ENCODE data around the gene TULP4.
A peak's percentile ranks its signal among the peaks of the same experiment; 100 is the strongest.
"Not testable (repeated sequence)": the region's sequence is repeated elsewhere in the genome, so short reads cannot be mapped to it uniquely, and the experiment has no call there.

DNA sequence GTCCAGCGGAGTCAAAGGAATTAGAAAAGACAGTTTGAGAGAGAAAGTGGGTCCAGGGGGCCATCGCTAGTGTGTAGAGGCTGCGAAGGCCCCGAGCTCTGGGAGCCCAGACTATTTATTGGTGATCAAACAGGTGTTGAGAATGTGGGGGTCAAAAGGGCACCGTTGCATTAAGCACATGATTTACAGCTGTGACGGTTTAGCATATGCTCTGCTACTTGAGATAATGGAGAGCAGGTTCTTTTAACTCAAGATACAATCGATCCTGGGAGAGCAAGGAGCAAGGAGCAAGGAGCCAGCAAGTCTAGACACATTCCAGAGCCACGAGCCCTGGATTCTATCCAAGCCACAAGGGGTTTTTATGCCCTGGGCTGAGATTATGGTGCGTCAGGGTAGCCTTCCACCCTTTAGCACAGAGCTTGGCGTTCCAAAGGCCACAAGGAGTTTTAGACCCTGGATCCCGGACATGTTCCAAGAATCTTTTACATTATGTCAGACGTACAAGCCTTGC, 93.1 kb downstream of the TULP4 start:
- TF ChIP-seq, protein P1, sequence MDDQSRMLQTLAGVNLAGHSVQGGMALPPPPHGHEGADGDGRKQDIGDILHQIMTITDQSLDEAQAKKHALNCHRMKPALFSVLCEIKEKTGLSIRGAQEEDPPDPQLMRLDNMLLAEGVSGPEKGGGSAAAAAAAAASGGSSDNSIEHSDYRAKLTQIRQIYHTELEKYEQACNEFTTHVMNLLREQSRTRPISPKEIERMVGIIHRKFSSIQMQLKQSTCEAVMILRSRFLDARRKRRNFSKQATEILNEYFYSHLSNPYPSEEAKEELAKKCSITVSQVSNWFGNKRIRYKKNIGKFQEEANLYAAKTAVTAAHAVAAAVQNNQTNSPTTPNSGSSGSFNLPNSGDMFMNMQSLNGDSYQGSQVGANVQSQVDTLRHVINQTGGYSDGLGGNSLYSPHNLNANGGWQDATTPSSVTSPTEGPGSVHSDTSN (CRISPR knock-in tag; IDR thresholded peaks at IDR 0.05): not testable (repeated sequence)
- TF ChIP-seq ZNF2 (tag by site-specific recombination; IDR thresholded peaks at IDR 0.05); ZNF335 (tag by site-specific recombination; conservative IDR thresholded peaks at IDR 0.05); SP3 (tag by site-specific recombination; IDR thresholded peaks at IDR 0.05); ZNF777 (tag by site-specific recombination; IDR thresholded peaks at IDR 0.05; ENCODE audit: borderline replicate concordance); ZNF76 (tag by site-specific recombination; IDR thresholded peaks at IDR 0.05; ENCODE audit: borderline replicate concordance, low read depth); RBAK (tag by site-specific recombination; IDR thresholded peaks at IDR 0.05); ZNF19 (tag by site-specific recombination; IDR thresholded peaks at IDR 0.05; ENCODE audit: low read depth); ZNF473 (tag by site-specific recombination; IDR thresholded peaks at IDR 0.05): not testable (repeated sequence)
- TF ChIP-seq, protein P2, sequence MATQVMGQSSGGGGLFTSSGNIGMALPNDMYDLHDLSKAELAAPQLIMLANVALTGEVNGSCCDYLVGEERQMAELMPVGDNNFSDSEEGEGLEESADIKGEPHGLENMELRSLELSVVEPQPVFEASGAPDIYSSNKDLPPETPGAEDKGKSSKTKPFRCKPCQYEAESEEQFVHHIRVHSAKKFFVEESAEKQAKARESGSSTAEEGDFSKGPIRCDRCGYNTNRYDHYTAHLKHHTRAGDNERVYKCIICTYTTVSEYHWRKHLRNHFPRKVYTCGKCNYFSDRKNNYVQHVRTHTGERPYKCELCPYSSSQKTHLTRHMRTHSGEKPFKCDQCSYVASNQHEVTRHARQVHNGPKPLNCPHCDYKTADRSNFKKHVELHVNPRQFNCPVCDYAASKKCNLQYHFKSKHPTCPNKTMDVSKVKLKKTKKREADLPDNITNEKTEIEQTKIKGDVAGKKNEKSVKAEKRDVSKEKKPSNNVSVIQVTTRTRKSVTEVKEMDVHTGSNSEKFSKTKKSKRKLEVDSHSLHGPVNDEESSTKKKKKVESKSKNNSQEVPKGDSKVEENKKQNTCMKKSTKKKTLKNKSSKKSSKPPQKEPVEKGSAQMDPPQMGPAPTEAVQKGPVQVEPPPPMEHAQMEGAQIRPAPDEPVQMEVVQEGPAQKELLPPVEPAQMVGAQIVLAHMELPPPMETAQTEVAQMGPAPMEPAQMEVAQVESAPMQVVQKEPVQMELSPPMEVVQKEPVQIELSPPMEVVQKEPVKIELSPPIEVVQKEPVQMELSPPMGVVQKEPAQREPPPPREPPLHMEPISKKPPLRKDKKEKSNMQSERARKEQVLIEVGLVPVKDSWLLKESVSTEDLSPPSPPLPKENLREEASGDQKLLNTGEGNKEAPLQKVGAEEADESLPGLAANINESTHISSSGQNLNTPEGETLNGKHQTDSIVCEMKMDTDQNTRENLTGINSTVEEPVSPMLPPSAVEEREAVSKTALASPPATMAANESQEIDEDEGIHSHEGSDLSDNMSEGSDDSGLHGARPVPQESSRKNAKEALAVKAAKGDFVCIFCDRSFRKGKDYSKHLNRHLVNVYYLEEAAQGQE (tag by site-specific recombination; IDR thresholded peaks at IDR 0.05): not testable (repeated sequence)
- TF ChIP-seq, protein P3, sequence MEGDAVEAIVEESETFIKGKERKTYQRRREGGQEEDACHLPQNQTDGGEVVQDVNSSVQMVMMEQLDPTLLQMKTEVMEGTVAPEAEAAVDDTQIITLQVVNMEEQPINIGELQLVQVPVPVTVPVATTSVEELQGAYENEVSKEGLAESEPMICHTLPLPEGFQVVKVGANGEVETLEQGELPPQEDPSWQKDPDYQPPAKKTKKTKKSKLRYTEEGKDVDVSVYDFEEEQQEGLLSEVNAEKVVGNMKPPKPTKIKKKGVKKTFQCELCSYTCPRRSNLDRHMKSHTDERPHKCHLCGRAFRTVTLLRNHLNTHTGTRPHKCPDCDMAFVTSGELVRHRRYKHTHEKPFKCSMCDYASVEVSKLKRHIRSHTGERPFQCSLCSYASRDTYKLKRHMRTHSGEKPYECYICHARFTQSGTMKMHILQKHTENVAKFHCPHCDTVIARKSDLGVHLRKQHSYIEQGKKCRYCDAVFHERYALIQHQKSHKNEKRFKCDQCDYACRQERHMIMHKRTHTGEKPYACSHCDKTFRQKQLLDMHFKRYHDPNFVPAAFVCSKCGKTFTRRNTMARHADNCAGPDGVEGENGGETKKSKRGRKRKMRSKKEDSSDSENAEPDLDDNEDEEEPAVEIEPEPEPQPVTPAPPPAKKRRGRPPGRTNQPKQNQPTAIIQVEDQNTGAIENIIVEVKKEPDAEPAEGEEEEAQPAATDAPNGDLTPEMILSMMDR (tag by site-specific recombination; IDR thresholded peaks at IDR 0.05): not testable (repeated sequence)
- TF ChIP-seq, protein P4, sequence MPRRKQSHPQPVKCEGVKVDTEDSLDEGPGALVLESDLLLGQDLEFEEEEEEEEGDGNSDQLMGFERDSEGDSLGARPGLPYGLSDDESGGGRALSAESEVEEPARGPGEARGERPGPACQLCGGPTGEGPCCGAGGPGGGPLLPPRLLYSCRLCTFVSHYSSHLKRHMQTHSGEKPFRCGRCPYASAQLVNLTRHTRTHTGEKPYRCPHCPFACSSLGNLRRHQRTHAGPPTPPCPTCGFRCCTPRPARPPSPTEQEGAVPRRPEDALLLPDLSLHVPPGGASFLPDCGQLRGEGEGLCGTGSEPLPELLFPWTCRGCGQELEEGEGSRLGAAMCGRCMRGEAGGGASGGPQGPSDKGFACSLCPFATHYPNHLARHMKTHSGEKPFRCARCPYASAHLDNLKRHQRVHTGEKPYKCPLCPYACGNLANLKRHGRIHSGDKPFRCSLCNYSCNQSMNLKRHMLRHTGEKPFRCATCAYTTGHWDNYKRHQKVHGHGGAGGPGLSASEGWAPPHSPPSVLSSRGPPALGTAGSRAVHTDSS (tag by site-specific recombination; IDR thresholded peaks at IDR 0.05): not testable (repeated sequence)
- TF ChIP-seq ZEB2 (tag by site-specific recombination; IDR thresholded peaks at IDR 0.05): peak; percentile 61
- TF ChIP-seq, protein P5, sequence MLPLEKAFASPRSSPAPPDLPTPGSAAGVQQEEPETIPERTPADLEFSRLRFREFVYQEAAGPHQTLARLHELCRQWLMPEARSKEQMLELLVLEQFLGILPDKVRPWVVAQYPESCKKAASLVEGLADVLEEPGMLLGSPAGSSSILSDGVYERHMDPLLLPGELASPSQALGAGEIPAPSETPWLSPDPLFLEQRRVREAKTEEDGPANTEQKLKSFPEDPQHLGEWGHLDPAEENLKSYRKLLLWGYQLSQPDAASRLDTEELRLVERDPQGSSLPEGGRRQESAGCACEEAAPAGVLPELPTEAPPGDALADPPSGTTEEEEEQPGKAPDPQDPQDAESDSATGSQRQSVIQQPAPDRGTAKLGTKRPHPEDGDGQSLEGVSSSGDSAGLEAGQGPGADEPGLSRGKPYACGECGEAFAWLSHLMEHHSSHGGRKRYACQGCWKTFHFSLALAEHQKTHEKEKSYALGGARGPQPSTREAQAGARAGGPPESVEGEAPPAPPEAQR (tag by site-specific recombination; IDR thresholded peaks at IDR 0.05): not testable (repeated sequence)

All from HEK293 (cell line).